Uterus (tissue), 4 donors: Measurements from ENCODE around the gene INSIG1. TPM values are rescaled to one million over a fixed set of nuclear protein-coding genes. Genes with fewer than 3 reads are reported as not detected.

Experiments used
- DNase-seq, 2 donors: peaks; one replicate each; pipeline ENCODE4 v3.0.0-alpha.2; 2019 to 2020
- H3K27ac ChIP-seq, 2 donors: fragments of 200-600 bp; sonication (generic); 1 replicate in 1 of 2; 2 replicates in 1 of 2; pipeline ENCODE4 v1.5.1; 2016 to 2018
- H3K27me3 ChIP-seq, 2 donors: fragments of 200-600 bp; sonication (generic); one replicate each; pipeline ENCODE4 v1.5.1; 2018 to 2019; ENCODE audit warnings: control low read depth in 1 of 2
- H3K36me3 ChIP-seq, 2 donors: fragments of 200-600 bp; sonication (generic); one replicate each; pipeline ENCODE4 v1.5.1; 2019; ENCODE audit warnings: control low read depth in 1 of 2
- H3K4me1 ChIP-seq, 2 donors: fragments of 200-600 bp; sonication (generic); one replicate each; pipeline ENCODE4 v1.5.1; 2018 to 2019; ENCODE audit warnings: control low read depth in 1 of 2
- H3K4me3 ChIP-seq, 2 donors: fragments of 200-600 bp; sonication (generic); 1 replicate in 1 of 2; 2 replicates in 1 of 2; pipeline ENCODE4 v1.5.1; 2018 to 2019; ENCODE audit warnings: mild to moderate bottlenecking in 1 of 2
- H3K9me3 ChIP-seq, 2 donors: fragments of 200-600 bp; sonication (generic); one replicate each; pipeline ENCODE4 v1.5.1; 2019; ENCODE audit warnings: control low read depth in 1 of 2
- CTCF ChIP-seq, 4 experiments: fragments of 200-600 bp in 2 of 4; fragments of 450-650 bp in 2 of 4; sonication (generic) in 2 of 4; IDR thresholded peaks; one replicate each; pipeline ENCODE4 v1.5.1; 2016 to 2019; ENCODE audit warnings: antibody characterized with exemption in 4 of 4, mild to moderate bottlenecking in 2 of 4, moderate library complexity in 1 of 4
- POLR2A ChIP-seq, 2 donors: fragments of 450-650 bp; IDR thresholded peaks; one replicate each; pipeline ENCODE4 v1.6.1; 2016; ENCODE audit warnings: antibody characterized with exemption in 2 of 2, mild to moderate bottlenecking in 1 of 2, moderate library complexity in 1 of 2
- intact Hi-C: fragments of 100-400 bp; cut with DNase I; formaldehyde crosslinking; loops from one replicate; pipeline ENCODE4 v1.15.1; 2023; ENCODE audit warnings: low total_unique reads
- total RNA-seq, 4 donors: library from RNA; depleted of rRNA in 3 of 4; stranded (reverse); fragments of >200 nt in 3 of 4; gene quantifications; one replicate each; pipeline versions ENCODE4 v1.1.0 to v1.2.4, GENCODE V29; 2014 to 2023
- donor health status: DM: yes; HTN: yes; CAD: no.

Gene INSIG1
- total RNA-seq, 4 donors from 2014 or later: 11.0 to 46.6 (median 22.0) TPM

- no peak overlapping the region for H3K27ac ChIP-seq
- TF ChIP-seq POLR2A (IDR thresholded peaks at IDR 0.05) (no peak), CTCF (IDR thresholded peaks at IDR 0.05) (no peak)
- H3K4me1 ChIP-seq: no peaks in the 10 kb centered on the region
- DNase-seq: no peak
- no peak overlapping the region for H3K4me3 ChIP-seq
- intact Hi-C loops: no loop called here
- no peaks in the 10 kb centered on the region for H3K27me3 ChIP-seq
- H3K9me3 ChIP-seq: no peaks in the 10 kb centered on the region
- H3K36me3 ChIP-seq: no peaks in the 10 kb centered on the region
Observed at GRCh38 chr7:155265961-155266360, 31.7 kb upstream of the INSIG1 start.

- TF ChIP-seq CTCF (IDR thresholded peaks at IDR 0.05): no peak
- TF ChIP-seq POLR2A (IDR thresholded peaks at IDR 0.05): no peak
- Histone ChIP-seq H3K4me3 (no peak overlapping the region), H3K27me3 (no peaks in the 10 kb centered on the region), H3K4me1 (no peaks in the 10 kb centered on the region), H3K27ac (no peak overlapping the region), H3K36me3 (no peaks in the 10 kb centered on the region), H3K9me3 (no peaks in the 10 kb centered on the region)
- no peak for DNase-seq
- intact Hi-C loops: no loop called here
Observed at GRCh38 chr7:155266440-155266839, 31.2 kb upstream of the INSIG1 start.

GRCh38 chr7:155267023-155267422, 30.7 kb upstream of the INSIG1 start:
- TF ChIP-seq CTCF (IDR thresholded peaks at IDR 0.05): no peak
- TF ChIP-seq POLR2A (IDR thresholded peaks at IDR 0.05): no peak
- H3K4me3 ChIP-seq: no peak overlapping the region
- no peak for DNase-seq
- no peaks in the 10 kb centered on the region for H3K36me3 ChIP-seq
- no peaks in the 10 kb centered on the region for H3K27me3 ChIP-seq
- H3K9me3 ChIP-seq: no peaks in the 10 kb centered on the region
- intact Hi-C loops: no loop called here
- H3K4me1 ChIP-seq: no peaks in the 10 kb centered on the region
- H3K27ac ChIP-seq: no peak overlapping the region

GRCh38 chr7:155267436-155267835, 30.2 kb upstream of the INSIG1 start:
- intact Hi-C loops: no loop called here
- no peaks in the 10 kb centered on the region for H3K36me3 ChIP-seq
- no peak for TF ChIP-seq CTCF (IDR thresholded peaks at IDR 0.05)
- TF ChIP-seq POLR2A (IDR thresholded peaks at IDR 0.05): no peak
- DNase-seq: no peak
- H3K27ac ChIP-seq: no peak overlapping the region
- no peaks in the 10 kb centered on the region for H3K4me1 ChIP-seq
- no peaks in the 10 kb centered on the region for H3K27me3 ChIP-seq
- H3K4me3 ChIP-seq: no peak overlapping the region
- H3K9me3 ChIP-seq: no peaks in the 10 kb centered on the region

- TF ChIP-seq CTCF (IDR thresholded peaks at IDR 0.05): no peak
- Histone ChIP-seq H3K27ac (no peak overlapping the region), H3K27me3 (no peaks in the 10 kb centered on the region), H3K4me1 (no peaks in the 10 kb centered on the region), H3K9me3 (no peaks in the 10 kb centered on the region), H3K36me3 (no peaks in the 10 kb centered on the region), H3K4me3 (no peak overlapping the region)
- DNase-seq: no peak
- intact Hi-C loops: no loop called here
Observed at GRCh38 chr7:155268211-155268610, 29.5 kb upstream of the INSIG1 start.
